Gastroesophageal sphincter (tissue), 3 donors: ENCODE data around the gene CDH4.

ENCODE experiments used
- POLR2A ChIP-seq, 2 donors: fragments of 450-650 bp; IDR thresholded peaks; one replicate each; pipeline ENCODE4 v1.6.1; 2017; ENCODE audit warnings: antibody characterized with exemption in 2 of 2, mild to moderate bottlenecking in 2 of 2, moderate library complexity in 1 of 2
- TF ChIP-seq, protein P1 (sequence below), 4 experiments: fragments of 200-600 bp in 2 of 4; fragments of 450-650 bp in 2 of 4; sonication (generic) in 1 of 4; IDR thresholded peaks; one replicate each; pipeline ENCODE4 v1.5.1; 2017 to 2019; ENCODE audit warnings: antibody characterized with exemption in 4 of 4, mild to moderate bottlenecking in 2 of 4, moderate library complexity in 2 of 4

DNA sequence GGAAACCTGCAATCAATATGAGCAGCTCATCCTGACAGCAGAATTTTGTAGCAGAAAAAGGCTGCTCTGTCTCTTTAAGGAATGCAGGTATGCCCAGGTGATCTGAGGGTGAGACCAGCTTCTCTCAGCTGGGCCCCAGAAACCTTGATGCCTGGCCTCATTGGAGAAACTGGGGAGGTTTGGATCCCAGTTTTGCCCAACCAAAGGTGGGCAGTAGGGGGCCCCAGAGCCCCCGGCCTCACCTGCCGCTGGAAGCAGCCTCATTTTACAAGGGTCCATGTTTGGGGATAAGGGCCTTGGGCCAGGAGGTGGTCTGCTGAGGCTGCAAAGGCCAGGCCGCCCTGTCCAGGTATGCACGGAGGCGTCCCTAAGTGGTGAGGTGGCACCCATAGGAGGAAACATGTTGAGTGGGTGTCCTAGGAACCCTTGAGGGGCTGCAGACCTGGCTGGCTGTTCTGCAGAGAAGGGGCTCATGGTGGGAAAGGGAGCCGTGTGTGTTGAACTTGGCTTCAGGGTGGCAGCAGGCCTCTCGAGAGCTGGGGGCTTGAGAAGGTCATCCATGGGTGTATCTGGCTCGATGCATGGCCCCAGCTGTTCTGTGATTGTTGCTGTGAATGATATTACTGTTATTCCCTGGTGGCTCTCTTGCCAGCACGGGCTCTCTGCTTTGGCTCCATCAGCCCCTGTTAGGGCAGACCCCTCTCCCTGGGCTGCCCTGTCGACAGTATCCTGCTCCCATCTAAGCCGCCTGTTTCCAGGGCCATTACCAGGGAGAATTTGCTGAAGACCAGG is 208.4 kb downstream of the CDH4 start:
- TF ChIP-seq, protein P1, sequence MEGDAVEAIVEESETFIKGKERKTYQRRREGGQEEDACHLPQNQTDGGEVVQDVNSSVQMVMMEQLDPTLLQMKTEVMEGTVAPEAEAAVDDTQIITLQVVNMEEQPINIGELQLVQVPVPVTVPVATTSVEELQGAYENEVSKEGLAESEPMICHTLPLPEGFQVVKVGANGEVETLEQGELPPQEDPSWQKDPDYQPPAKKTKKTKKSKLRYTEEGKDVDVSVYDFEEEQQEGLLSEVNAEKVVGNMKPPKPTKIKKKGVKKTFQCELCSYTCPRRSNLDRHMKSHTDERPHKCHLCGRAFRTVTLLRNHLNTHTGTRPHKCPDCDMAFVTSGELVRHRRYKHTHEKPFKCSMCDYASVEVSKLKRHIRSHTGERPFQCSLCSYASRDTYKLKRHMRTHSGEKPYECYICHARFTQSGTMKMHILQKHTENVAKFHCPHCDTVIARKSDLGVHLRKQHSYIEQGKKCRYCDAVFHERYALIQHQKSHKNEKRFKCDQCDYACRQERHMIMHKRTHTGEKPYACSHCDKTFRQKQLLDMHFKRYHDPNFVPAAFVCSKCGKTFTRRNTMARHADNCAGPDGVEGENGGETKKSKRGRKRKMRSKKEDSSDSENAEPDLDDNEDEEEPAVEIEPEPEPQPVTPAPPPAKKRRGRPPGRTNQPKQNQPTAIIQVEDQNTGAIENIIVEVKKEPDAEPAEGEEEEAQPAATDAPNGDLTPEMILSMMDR (IDR thresholded peaks at IDR 0.05): no peak
- TF ChIP-seq POLR2A (IDR thresholded peaks at IDR 0.05): no peak
